Stimulated activated CD4-positive, alpha-beta T cell treated with anti-CD3 and anti-CD28 coated beads, TNF-alpha, amount 100 ng/mL, for 4 hours (primary cell): Measurements from ENCODE around the gene TUBA3C.
"Not testable (repeated sequence)": the region's sequence is repeated elsewhere in the genome, so short reads cannot be mapped to it uniquely, and the experiment has no call there.

ENCODE experiments used
- DNase-seq, 3 experiments: peaks; one replicate each; pipeline ENCODE4 v3.0.0-alpha.2; 2020; ENCODE audit warnings: low read depth in 3 of 3

The TUBA3C gene

DNA sequence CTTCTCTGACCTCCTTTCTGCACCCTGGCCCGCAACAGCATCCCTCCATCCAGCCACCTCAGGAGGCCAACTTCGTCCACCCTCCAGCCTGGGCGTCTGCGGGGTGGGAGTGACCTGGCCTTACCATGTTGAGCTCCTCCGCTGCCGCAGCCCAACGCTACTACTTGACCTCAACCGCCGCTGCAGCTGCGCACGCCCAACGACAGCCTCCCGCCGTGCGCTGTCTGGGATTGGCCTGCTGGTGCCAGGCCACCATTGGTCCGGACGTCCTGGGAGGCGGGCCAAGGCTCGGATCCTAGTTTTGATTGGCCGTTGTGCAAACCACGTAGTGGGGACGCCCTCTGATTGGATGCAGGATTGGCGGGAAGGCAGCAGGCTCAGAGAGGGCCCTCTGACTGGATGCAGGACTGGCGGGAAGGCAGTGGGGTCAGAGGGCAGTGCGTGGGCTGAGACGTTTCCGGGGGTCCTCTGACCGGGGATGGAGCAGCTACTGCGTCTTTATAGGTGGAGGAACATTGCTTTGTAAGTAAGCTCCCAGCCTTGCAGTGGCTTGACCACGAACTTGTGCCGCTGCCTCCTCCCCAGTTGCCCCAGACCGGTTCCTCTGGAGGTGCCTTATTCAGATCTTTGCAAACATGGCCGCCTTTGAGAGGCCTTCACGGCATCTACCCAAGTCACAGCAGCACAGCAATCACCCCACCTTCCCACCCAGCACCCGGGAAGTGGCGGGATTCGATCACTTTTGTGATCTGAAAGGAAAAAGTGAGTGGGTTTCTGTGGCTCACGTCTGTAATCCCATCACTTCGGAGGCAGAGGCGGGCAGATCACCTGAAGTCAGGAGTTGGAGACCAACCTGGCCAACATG lies at the start of gene TUBA3C:
Gene TUBA3C (minus strand): TSS at position 204 of the 865 bp plus-strand sequence. CDS start 77 bp downstream, at position 127.
- DNase-seq, result no peak

DNA sequence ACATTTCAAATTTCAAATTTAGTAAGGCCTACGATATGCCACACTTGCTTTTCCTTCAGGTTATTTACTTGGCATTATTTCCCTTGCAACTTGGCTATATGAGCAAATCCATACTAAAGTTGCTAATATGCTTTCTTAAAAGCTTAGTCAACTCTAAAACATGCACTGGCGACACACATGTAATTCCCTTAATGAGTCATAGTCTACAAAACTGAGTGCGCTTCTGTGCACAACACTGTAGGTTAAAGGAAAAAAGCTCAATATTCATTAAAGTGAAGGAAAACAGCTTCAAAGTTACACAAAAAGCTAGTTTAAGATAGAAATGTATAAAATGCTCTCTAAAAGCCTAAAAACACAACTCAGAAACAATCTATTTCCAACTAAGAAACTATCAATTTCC lies 25.8 kb upstream of the TUBA3C start:
- not testable (repeated sequence) for DNase-seq

DNA sequence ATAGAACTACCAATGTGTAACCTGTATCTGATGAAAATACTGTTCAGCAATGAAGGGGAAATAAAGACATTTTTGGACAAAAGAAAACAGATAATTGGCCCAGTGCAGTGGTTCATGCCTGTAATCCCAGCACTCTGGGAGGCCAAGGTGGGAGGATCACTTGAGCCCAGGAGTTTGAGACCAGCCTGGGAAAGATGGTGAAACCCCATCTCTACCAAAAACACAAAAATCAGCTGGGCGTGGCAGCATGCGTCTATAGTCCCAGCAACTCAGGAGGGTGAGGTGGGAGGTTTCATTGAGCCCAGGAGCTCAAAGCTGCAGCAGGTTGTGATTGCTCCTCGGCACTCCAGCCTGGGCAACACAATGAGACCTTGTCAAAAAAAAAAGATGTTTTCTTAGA lies 11.0 kb upstream of the TUBA3C start:
- DNase-seq, result not testable (repeated sequence)

DNA sequence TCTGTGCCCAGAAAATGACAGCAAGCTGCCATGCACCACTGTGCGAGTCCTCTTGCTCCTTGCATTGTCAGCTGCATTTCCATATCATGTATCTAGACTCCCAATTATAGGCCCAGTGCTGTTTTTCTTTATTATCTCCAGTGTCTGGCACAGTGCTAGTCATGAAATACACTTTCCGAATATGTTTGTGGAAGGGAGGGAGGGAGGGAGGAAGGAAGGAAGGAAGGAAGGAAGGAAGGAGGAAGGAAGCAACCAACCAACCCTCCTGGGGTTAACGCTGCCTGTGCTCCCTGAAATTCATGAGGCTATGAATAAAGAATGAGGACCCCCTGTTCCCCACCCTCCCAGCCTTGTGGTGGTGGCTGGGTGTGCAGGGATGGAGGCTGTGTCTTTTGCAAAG lies 8.3 kb upstream of the TUBA3C start:
- DNase-seq, result not testable (repeated sequence)

DNA sequence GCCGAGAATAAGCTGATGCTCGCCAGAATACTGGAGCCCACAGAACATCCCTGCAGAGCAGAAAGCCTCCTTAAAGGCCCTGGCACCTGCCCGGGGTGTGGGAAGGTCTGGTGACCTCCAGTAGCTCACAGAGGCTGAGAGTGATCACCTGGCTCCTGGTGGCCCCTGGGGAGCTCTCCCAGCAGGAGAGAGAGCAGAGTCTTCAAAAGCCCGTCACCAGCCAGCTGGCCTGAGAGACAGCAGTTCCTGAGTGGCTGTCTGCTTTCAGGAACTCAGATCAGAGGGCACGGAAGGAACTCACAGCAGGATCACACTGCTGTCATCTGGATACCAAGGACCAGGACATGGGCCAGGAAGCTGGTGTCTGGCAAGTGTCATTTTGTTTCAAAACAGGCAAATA lies 7.7 kb upstream of the TUBA3C start:
- not testable (repeated sequence) for DNase-seq

DNA sequence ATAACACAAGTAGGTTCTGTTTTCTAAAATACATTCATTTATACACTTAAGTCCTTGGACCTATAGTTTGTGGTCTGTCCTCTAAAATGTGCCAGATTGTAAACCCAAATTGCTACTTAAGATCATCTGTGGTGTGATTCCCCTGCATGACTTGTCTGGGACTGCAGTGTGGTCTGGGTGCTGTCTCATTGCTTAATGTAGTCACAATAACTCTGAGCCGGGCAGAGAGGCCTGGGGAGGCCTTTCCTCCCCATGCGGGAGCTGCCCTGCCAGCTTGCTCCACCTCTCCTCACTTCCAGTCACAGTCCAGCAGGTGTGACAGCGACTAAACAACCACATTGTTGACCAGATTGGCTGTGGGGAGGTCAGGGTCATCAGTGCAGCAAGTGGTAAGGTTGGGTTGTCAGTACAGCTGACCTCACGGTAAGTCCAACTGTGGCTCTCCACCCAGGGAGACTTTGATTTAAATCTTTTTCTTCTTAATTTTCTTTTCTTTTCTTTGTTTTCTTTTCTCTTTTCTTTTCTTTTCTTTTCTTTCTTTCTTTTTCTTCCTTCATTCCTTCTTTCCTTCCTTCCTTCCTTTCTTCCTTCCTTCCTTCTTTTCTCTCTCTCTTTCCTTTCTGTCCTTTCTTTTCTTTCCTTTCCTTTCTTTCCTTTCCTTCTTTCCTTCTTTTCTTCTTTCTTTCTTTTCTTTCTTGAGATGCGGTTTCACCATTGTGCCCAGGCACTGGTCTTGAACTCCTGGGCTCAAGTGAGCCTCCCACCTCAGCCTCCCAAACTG lies 4.4 kb upstream of the TUBA3C start:
- no peak for DNase-seq

DNA sequence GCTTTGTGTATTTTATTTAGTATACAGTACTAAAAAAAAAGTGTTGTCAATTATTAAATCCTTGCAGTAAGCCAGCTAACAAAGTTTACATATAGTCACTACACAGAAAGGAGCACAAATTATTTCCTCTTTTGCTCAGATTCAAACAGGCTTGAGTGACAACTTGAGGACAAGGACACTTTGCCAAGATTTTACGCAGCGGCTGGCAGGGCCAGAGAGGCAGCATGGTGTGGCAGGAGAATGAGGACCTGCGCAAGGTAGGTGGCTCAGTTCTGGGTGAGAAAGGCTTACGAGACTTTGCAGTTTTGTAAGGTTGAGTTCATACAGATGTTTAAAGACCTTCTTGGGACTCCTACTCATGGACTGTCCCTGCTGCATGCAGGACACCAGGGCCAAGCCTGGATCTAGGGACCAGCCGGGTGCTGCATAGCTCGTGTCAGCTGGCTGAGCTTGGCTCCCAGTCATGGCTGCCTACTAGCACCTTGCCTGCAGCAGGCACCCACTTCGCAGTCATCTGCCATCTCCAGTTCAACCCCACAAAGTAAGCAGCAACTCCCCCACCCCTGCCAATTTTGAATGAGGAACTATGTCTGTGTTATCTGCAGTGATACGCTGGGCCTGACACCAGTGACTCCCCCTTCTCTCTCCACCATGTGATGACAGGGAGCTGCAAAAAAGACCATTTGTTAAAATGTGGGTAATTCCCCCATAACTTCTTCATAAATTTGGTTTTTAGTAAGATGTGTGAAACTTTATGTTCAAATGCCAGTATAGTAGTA lies 3.7 kb upstream of the TUBA3C start:
- DNase-seq, result no peak

DNA sequence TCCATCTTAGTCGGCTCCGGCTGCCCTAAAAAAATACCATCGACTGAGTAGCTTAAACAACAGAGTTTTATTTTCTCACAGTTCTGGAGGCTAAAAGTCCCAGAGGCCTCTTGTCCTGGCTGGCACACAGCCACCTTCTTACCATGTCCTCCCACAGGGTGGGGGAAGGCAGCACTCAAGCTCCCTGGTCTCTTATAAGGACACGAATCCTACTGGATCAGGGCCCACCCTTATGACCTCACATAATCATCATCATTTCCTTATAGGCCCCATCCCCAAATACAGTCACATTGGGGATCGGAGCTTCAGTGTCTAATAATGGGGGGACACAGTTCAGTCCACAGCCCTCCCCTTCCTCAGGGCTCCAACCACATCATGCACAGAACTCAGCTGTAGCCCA lies 2.6 kb upstream of the TUBA3C start:
- no peak for DNase-seq

DNA sequence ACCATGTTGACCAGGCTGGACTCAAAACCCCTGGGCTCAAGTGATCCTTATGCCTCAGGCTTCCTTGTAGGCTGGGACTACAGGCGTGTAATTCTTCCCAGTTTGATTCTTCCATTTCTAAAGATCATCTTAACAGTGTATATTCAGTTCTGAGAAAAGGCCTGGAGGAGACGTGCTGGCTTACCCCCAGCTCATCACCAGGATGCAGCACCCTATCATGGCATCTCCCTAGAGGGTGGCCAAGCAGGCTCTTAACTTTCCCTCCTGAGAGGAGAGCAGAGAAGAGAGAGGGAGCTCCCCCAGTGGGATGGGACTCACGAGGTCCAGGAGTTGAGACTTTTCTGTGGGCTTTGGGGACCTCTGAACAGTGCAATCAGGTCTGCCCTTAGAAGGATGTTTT lies 2.1 kb upstream of the TUBA3C start:
- no peak for DNase-seq

DNA sequence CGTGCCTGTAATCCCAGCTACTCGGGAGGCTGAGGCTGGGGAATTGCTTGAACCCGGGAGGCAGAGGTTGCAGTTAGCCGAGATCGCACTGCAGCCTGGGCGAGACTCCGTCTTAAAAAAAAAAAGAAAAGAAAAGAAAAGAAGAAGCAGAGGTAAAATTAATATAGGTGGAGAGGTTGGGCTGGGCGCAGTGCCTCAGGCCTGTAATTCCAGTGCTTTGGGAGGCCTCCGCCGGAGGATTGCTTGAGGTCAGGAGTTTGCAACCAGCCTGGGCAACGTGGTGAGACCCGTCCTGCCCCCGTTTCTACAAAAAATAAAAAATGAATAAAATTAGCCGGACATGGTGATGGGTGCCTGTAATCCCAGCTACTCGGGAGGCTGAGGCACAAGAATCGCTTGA lies 912 bp upstream of the TUBA3C start:
- DNase-seq, result no peak

DNA sequence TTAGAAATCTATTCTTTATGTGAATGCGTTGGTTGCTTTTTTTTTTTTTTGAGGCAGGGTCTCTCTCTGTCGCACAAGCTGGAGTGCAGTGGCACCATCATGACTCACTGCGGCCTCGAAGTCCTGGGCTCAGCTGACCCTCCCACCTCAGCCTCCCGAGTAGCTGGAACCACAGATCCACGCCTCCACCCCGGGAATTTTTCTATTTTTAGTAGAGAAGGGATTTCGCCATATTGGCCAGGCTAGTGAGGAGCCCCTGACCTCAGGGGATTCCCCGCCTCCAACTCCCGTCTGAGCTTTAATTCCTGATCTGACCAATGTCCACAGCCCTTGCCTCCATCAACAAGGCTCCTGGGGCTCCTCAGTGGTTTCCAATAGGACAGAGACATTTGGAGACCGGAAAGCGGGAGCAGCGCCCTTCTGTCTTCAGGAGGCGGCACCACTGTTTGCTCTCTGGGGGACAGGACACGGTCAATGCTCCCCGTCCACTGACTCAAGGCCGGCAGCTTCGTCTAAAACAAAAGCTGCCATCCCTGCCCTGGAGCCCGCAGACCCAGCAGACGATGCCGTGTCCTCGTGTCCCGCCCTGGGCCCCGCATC lies 503 bp downstream of the TUBA3C start:
- DNase-seq, result no peak

DNA sequence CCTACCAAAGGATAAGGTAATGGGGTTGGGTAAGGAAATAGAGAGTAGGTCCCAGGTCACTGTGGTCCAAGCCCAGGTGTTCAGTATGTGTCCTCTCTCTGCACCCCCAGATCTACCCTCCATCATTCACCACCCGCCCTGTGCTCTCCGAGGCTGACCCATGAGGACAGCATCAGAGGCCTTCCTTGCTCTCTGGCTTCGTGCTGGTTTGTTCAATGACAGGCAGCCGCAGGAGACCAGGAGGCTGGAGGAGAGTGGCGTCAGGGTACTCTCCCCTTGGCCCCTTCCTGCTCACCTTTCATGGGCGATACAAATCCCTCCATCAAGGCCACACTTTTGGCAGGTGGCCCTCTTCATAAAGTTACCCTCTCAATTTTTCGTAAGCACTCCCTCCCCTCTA lies 1.7 kb downstream of the TUBA3C start:
- no peak for DNase-seq

DNA sequence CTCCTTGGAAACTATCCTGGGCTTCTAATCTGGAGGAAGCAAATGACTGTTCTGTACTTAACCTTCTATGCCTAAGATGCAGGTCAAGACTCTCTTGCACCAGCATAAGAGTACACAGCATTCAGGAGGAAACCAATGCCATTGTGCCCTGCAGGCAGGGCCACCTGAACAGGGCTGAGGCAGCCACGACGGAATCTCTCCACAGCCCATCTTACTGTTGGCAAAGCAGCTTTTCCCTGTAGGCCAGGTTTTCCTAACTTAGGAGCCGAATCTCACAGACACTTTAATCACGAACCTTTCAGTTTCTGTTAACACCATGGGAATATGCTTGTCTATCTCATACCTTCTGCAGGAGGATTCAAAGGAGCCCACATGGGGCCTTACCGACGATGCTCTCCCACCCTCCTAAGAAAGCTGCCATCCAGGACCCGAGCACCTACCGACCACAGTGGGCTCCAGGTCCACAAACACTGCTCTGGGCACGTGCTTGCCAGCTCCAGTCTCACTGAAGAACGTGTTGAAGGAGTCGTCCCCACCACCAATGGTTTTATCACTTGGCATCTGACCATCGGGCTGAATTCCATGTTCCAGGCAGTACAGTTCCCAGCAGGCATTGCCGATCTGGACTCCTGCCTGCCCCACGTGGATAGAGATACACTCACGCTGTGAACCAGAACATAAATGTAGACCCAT lies 2.6 kb downstream of the TUBA3C start:
- DNase-seq, result no peak

DNA sequence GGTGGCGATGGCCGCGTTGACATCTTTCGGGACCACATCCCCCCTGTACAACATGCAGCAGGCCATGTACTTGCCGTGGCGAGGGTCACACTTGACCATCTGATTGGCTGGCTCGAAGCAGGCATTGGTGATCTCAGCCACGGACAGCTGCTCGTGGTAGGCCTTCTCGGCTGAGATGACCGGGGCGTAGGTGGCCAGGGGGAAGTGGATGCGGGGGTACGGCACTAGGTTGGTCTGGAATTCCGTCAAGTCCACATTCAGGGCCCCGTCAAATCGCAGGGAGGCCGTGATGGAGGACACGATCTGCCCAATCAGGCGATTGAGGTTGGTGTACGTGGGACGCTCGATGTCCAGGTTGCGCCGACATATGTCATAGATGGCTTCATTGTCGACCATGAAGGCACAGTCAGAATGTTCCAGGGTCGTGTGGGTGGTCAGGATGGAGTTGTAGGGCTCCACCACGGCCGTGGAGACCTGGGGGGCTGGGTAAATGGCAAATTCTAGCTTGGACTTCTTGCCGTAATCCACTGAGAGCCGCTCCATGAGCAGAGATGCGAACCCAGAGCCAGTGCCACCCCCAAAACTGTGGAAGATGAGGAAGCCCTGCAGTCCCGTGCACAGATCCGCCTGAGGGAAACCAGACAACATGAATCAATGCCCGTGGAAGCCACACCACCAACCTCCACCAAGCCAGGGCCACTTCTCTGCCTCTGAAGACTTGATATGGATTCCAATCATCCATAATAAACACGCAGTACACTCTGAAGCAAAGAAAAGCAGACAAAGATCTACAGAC lies 4.4 kb downstream of the TUBA3C start:
- DNase-seq, result not testable (repeated sequence)

DNA sequence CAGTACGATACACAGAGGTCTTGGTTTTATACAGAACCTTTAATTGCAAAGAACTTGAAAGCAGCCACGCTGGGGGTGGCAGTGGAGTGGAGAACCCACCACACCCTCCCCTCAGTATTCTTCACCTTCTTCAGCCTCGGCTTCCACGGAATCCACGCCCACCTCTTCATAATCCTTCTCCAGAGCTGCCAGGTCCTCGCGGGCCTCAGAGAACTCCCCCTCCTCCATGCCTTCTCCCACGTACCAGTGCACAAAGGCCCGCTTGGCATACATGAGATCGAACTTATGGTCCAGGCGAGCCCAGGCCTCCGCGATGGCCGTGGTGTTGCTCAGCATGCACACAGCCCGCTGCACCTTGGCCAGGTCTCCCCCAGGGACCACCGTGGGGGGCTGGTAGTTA lies 7.9 kb downstream of the TUBA3C start:
- DNase-seq, result no peak

DNA sequence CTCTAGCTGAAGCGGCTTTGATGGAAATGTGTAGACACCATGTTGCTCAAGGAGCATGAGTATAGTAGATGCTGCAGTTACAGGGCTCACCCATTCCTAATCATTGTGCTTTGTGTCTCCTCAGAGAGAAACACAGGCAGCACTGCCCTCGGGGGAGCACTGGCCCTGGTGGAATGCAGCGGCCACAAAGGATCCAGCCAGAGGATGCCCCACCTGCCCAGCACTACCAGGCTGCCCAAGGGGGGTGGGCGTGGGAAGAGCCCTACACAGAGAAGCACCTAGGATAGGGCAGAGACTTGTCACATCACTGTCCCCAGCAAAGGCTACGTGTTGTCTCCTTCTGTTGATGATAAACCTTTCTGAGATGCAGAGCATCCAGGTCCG lies 9.0 kb downstream of the TUBA3C start:
- no peak for DNase-seq

DNA sequence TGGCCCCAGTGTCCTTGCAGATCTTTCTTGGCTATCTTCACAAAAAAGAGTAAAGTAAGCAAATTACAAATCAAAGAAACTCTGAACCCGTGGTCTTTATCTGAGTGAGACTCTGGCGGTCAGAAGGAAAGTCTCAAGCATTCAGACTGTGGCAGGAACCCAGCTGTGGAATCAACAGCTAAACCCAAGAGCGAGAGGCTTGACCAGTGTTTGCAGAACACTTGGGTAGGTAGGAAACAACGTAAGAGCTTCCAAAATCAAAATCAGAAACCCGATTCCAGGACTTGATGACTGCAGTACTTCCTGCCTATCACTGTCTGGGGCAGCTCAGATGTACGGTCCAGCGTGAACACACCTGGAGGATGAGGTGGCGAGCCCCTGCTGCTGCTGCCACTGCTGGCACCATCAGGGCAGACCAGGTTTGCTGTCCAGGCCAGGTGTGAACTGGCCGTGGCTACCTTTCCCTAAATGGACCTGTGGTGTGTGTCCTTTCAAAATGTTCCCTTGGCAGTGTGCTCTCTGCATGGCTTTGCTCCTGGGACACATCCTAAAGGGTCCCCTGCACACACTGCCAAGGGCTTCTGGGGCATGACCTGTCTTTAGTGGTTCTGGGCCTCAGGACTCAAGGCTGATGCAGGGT lies 9.5 kb downstream of the TUBA3C start:
- DNase-seq, result no peak

DNA sequence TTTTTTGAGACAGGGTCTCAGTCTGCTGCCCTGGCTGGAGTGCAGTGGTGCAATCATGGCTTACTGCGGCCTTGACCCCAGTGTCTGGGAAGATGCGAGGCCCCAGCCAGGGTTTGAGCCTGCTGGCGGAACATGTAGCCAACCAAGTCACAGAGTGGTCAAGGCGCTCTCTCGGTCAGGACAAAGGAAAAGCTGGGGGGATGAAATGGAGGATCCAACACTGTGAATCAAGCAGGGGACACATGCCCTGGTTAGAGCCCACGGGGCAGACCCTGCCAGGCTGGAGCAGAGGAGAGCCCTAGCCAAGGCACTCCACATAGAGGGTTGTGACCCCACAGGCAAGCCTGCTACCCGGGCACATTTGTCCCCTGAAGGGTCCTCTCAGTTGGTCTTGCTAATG lies 10.1 kb downstream of the TUBA3C start:
- no peak for DNase-seq

DNA sequence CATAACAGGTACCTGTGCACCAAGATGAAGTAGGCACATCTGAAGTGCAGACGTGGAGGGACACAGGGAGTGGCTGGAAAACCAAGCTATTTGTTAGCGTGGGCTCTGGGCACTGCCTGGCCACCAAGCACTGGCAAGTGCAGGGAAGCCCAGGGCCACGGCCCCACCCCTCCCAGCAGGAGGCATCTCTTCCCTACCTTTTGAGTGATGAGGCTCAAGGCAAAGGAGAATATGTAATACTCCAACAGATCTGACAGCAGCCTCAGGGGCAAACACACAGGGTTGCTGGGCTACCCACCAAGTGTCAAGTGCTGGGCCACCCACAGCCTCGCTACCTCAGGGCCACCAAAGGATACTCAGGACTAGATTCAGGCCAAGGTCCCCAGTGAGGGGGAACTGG lies 11.6 kb downstream of the TUBA3C start:
- DNase-seq, result no peak

DNA sequence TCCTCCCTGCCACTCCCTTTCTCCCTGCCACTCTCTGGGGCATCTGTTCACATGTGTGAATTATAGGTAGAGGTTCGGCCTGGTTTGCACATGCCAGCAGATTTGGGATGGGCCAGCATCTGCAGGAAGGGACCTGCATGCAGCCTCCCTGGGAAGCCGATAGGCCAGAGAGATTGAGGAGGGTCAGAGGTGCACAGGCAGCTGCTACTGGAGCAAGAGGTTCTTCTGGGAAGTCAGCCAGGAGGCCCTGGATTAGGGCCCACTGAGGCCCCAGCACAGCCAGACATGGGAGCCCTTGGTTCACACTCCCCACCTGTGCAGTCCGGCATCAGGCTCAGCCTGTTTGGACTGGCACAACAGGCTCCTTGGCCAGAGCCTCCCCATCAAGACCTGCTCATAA lies 12.1 kb downstream of the TUBA3C start:
- DNase-seq, result no peak
